NCI-H2227 (cell line): ENCODE results near the gene CUEDC1.

Experiments
- DNase-seq: peaks from one replicate; lab custom pipeline; 2025; ENCODE audit not compliant: unreplicated experiment; lab: John Stamatoyannopoulos, UW

CUEDC1 gene, protein sequence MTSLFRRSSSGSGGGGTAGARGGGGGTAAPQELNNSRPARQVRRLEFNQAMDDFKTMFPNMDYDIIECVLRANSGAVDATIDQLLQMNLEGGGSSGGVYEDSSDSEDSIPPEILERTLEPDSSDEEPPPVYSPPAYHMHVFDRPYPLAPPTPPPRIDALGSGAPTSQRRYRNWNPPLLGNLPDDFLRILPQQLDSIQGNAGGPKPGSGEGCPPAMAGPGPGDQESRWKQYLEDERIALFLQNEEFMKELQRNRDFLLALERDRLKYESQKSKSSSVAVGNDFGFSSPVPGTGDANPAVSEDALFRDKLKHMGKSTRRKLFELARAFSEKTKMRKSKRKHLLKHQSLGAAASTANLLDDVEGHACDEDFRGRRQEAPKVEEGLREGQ

GRCh38 chr17:57955183-57955931 is at the start of gene CUEDC1:
TSS of gene CUEDC1 (minus strand) at chr17:57955412. CDS start at chr17:57885564, 69,848 bp downstream.
- peak; percentile 83 for DNase-seq

DNA sequence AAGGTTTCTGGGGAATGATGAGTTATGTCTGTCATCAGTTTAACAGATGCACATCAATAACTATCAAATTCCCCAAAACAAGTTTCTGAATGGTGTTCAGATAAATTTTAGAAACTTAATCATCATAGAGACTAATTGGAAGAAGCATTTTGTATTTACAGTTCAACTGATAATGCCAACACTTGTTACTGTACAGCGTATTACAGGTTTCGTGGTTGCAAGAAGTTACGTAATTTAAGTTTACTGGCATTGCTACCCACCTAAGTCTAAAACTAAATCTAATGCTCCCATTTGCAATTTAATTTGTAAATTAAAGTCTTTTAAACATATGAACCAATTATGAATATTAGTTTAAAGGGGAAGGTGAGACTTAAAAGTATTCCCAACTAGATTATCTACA is 48.8 kb upstream of the CUEDC1 start:
- no peak for DNase-seq

DNA sequence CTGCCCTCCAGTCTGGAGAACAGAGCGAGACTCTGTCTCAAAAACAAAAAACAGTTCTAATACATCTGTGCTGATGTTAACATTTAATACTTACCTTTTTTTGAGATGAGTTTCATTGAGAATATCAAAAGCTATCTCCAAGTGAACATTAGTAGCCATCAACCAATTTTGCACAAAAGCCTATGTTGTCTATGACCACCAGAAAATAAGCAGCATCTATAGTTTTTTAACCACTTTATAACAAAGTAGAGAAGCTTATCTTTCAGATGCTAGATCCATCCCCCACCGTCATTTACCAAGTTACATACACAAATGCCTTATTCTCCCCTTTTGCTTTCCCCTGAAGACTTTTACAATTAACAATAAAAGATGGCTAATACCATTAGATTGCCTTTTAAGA is 47.8 kb upstream of the CUEDC1 start:
- DNase-seq, result no peak

DNA sequence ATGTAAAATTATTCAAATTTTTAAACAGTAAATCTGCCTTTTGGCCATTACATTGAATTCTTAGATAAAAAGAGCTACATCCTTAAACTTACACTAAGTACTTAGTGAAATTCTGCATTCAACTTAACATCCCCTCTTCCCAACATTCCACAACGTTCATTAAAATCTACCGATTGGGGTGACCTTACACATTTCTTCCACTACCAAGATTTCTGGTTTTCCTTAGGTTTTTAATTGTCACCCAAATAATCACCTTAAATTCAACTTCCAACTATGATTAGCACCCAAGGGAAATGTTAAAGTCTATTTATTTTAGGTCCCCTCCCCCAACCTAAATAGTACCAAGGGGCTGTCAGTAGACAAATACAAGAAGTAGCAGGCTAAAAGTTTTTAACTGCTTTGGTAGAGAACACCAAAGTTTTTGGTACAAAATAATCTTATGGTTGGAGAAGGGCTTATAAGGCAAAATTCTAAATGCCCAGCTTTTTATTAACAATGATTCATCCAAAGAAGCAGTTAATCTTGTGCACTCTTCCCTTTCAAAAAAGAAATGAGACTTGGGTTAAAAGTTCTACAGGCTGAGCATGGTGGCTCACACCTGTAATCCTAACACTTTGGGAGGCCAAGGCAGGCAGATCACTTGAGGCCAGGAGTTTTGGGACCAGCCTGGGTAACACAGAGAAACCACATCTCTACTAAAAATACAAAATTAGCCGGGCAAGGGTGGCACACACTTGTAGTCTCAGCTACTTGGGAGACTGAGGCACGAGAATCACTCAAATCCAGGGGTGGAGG is 47.1 kb upstream of the CUEDC1 start:
- DNase-seq, result no peak

- DNase-seq, result no peak
Measured at GRCh38 chr17:58001461-58002124, 46.4 kb upstream of the CUEDC1 start.

GRCh38 chr17:57999496-58000017 is 44.3 kb upstream of the CUEDC1 start:
- peak; percentile 83 for DNase-seq

DNA sequence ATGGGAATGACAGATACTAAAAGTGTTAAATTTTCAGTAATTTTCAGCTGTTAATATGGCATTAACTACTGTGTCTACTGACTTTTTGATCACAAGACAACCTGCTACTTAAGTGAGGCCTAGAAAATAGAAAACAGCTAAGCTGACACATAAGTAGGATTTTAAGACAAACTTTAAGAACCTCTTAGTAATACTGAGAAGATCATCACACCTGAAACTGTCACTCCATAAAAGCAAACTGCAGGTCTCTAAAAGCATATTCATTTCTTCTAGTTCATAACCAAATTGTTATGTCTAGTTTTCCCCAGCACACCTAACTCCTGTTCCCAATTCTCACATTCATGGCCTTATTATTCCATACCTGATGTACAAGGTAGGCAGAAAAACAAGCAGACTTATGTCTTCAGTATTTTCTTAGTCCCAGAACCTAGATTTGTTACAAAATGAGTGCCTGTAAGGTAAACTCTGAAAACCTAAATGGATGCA is 43.8 kb upstream of the CUEDC1 start:
- DNase-seq, result no peak

- no peak for DNase-seq
Measured at GRCh38 chr17:57997085-57997809, 42.0 kb upstream of the CUEDC1 start.

GRCh38 chr17:57995076-57995956 is 40.1 kb upstream of the CUEDC1 start:
- peak; percentile 74 for DNase-seq

- DNase-seq, result no peak
Measured at GRCh38 chr17:57994436-57994835, 39.2 kb upstream of the CUEDC1 start.

DNA sequence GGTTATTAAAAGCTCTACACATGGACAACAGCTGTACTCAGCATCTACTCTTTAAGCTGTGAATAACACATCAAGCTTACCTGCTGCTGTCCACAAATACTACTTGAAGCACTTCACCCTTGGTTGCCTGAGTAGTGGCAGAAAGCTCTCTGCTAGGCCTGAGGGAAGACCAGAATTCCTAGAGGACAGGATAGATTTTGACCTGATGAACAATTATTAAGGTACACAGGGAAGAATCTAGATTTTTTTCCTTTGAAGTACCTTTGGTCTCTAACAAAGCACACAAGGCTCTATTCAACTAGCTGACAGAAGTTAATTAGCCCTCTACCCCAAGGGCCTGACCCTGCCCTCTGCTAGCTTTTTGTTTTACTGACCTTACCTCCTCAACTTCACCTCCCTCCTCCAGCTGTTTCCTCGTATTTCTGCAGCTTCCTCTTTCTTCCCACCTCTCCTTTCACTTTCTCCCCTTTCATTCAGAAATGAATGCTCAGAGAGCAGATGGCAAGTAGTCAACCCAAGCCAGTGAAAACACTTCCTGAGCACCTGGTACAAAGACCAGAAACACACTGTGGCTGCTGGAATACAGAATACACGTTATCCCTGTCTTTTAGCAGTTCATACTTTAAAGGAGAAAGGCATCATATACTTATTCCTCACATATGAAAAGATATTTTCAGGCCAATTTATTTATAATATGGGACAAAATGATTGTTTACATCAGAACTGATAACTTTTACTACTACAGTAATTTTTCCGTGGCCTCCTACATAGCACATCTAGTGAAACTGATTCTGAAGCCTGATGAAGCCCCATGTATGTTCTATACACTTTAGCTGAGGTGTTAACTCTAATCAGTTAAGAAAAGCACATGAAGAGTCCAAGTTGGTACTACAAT is 38.5 kb upstream of the CUEDC1 start:
- DNase-seq, result peak; percentile 33

GRCh38 chr17:57991537-57991936 is 36.3 kb upstream of the CUEDC1 start:
- no peak for DNase-seq

- DNase-seq, result no peak
Measured at GRCh38 chr17:57990037-57990436, 34.8 kb upstream of the CUEDC1 start.

DNA sequence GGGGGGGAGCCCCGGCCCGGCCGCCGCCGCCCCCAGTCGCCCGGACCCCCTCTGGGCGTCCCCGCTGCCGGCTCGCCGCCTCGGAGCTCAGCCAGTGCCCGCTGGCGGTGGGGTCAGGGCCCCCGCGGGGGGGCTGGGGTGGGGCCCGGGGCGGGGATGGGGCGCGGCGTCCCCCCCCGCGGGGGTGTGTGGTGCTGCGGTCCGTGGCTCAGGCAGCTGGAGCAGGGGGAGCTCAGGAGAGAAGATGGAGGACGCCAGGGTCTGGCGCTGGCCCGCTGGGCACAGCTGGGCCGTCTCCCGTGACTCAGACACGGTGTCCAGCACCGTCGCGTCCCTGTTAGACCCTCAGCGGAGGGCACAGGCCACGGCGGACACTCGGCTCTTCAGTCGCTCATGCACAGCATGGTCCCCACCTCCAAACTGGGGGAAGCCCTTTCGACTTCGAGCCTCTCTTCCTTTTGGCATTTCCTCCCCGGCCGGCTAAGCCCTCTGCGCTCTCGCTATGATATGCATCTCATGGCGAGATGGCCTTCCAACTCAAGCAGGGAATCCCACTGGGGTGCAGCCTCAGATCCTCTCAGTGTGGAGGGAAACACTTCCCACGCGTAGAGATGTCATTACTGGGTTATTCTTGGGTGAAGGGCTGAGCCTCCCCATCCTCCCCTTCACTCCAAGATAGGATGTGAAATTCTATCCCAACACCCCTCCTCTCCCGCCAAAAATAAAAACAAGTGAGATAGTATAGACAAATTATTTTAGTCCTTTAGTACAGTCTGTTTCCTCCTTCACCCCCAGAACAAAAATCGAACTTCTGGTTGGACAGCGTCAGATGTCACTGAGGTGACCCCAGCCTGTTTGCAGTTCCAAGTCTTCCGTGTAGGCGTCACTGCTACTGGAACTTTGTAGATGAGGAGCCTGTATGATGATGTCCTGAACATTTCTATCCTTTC is 33.4 kb upstream of the CUEDC1 start:
- peak; percentile 88 for DNase-seq

DNA sequence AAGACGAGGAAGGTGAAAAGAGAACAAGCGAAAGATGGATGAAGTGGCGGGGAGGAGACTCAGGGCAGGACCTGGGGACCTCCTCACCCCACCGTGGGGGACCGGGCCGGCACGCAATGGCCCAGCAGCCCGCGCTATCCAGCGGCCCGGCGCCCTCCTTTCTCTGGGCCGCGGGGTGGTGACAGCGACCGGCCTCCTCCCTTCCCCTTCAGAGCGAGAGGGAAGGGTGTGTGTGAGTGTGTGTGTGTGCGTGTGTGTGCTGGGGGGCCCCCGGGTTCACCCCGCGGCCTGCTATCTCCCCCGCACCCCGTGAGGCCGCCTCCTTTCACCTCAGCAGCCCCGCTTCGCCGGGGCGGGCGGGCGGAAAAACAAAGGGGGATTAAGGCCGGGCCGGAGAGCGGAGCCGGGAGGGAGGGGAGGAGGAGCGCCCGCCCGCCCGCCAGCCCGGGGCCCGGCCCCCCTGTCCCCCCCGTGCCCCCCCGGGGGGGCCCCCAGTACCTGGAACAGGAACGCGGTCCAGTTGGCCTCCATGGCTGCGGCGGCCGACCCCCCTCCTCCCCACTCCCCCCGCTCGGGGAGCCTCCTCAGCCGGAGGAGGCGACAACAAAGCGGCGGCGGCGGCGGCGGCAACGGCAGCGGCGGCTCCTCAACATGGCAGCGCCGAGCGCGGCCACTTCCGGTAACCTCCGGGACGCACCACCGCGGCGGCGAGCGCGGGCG is 32.5 kb upstream of the CUEDC1 start, which contains the start of gene VEZF1:
Gene VEZF1 (minus strand): TSS at position 674 of the 720 bp plus-strand sequence. CDS start 143 bp downstream, at position 531.
- peak; percentile 88 for DNase-seq
